Measurements from ENCODE around the gene ZNF584.
"Not testable (repeated sequence)": the region's sequence is repeated elsewhere in the genome, so short reads cannot be mapped to it uniquely, and the experiment has no call there.

The ZNF584 gene
- total RNA-seq = 5.3 to 19.9 reads per million in 2 donors

DNA sequence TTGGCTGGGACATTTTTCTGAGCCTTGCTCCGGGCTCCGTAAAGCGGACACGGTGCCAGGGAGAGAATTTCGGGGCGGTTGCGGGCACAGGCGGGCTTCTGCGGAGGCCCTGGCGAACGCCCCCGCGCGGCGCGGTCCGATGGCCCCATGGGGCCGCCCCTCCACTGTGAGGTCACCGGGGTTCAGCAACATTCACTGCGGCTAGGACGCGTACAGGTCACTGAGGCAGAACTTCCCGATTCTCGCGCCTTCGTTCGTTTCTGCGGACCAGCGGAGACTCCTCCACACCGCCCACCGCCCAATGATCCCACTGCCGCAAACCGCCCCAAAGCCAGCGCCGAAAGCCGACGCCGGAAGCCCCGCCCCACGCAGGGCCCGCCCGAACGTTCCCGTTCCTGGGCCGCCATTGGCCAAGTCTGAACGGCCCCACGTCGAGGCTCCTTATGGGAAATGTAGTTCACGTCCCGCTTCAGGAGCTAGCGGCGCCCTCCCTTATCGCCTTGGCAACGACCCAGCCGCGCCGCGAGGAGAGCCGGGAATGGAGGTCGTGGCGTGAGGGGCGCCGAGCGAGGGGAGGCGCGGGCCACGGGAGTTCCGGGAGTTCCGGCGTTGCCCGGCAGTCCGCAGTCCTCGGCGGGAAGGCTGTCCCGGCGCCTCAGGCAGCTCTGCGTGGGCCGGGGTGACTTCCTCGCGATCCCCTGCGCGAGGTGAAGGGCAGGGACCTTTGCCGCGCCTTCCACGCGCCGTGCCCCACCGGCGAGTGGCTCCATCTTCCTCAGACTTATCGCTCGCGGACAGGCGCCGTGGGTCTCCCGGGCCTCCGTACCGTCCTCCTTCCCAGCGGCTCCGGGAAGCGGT lies at the start of gene ZNF584:
ZNF584 (plus strand) TSS at position 498 of the 858 bp plus-strand sequence. CDS start 499 bp downstream, outside the sequence.
- peak; percentile 89 for DNase-seq

DNA sequence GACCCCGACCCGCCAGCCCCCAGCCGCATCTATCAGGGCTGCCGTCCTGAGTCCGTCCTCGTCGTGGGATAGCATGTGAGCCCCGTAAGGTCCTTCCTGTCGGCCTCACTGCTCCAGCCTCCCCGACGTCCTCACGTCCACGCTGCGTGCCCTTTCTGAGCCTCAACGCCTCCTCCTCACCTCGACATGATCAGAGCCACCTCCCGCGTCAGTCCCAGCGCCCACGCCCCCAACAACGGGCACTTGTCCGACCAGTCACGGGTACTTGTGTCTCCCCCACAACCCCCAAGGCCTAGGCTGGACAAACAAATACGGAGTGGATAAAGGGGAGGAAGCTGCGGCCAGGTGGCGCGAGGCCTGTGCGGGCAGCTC lies 46.6 kb upstream of the ZNF584 start:
- no peak for DNase-seq

GRCh38 chr19:58362272-58362994 lies 46.0 kb upstream of the ZNF584 start, which contains the start of gene ZNF497:
Gene ZNF497 (minus strand): TSS chr19:58362751. CDS start chr19:58357635, 5,116 bp downstream.
- DNase-seq = peak; percentile 91

- DNase-seq = no peak
These were observed 44.3 kb upstream of the ZNF584 start for GRCh38 chr19:58364146-58364545.

DNA sequence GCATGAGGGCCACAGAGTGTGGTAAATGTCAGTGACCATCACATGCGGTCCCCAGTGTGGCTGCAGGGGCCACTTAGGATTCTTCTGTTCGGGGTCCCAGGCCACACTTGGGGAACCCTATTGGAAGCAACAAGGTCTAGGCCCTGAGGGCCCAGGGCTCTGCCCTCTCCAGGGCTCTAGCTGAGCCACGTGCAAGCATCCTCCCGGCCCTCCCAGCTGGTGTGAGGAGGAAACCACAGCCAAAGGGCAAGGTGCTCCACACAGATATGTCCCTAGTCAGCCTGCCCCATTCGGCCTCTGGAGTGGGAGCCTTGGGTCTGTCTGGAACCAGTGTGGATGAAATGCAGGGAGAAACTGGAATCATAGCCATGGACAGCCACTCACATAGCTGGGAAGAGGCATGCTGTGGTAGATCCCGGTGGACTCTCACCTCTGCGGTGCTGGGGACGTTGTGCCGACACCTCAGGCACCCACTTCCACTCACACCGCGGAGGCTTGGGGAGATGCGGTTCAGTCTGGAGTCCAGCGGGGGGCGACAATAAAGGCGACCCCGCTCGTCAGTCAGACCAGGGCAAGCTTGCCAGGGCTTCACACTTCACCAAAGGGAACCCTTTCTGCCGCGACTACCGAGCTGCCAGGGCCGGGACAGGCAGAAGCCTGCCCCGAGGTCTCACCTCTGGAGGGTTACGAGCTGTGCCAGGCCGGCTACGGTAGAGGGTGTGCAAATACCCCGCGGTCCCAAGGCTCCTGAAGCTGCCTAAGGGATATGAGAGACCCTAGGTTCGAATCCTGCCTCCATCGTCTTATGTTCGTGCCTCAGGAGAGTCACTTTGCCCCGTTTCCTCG lies 41.6 kb upstream of the ZNF584 start:
- DNase-seq = no peak

- DNase-seq = no peak
These were observed 40.6 kb upstream of the ZNF584 start for GRCh38 chr19:58367698-58368454.

DNA sequence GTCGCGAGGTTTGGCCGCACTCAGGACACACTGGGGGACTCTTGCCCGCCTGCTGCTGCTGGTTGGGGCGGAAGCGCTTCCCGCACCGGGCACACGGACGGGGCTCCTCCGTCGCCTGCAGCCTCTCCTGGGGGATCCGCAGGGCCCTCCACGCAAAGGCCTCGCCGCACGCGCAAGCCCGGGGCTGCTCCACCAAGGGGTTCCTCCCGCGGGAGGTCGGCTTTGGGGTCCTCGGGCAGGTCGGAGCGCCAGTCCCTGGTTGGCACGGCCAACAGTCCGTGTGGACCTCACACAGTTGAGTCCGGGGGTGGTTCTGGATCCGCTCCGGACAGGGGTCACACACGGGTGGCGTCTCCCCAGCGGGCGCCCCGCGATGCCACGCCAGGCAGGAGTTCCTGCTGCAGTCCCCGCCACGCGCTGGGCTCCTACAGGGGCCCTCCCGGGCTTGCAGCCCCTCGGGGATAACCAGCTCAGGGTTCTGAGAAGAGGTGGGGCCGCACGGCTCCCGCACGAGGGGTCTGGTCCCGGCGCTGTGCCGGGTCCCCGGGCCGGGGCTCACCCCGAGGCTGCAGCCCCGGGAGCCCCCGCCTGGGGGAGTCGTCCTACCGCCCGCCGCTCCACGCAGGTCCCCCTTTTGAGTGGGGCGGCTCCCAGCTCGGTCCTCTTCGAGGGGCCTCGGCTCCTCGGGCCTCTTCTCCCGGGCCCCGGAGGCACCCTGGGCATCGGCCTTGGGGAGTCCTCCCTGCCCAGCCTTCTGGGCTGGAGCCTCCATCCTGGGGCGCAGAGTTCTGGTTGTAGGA lies 39.7 kb upstream of the ZNF584 start:
- no peak for DNase-seq

- no peak for DNase-seq
These were observed 35.9 kb upstream of the ZNF584 start for GRCh38 chr19:58372311-58373133.

- no peak for DNase-seq
These were observed 34.2 kb upstream of the ZNF584 start for GRCh38 chr19:58374200-58374599.

GRCh38 chr19:58376724-58377123 lies 31.7 kb upstream of the ZNF584 start:
- DNase-seq = not testable (repeated sequence)

DNA sequence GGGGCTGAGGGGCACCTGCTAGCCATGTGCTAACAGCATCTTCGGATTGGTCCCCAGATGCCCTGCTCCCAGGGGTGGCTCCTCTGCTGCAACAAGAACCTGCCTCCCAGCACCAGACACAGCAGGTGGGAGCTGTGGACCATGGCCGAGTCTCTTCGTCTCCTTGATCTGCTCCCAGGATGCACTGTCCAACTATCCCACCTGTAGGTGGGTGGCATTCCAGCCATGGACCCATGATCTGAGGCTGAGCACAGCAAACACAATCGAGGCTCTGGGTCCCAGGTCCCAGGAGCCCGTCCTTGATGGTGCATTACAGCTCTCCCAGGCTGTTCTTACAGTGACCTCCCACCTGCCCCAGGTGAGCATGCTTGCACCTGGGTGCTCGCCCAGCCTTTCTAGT lies 29.2 kb upstream of the ZNF584 start:
- DNase-seq = no peak

- no peak for DNase-seq
These were observed 28.3 kb upstream of the ZNF584 start for GRCh38 chr19:58380037-58380661.

DNA sequence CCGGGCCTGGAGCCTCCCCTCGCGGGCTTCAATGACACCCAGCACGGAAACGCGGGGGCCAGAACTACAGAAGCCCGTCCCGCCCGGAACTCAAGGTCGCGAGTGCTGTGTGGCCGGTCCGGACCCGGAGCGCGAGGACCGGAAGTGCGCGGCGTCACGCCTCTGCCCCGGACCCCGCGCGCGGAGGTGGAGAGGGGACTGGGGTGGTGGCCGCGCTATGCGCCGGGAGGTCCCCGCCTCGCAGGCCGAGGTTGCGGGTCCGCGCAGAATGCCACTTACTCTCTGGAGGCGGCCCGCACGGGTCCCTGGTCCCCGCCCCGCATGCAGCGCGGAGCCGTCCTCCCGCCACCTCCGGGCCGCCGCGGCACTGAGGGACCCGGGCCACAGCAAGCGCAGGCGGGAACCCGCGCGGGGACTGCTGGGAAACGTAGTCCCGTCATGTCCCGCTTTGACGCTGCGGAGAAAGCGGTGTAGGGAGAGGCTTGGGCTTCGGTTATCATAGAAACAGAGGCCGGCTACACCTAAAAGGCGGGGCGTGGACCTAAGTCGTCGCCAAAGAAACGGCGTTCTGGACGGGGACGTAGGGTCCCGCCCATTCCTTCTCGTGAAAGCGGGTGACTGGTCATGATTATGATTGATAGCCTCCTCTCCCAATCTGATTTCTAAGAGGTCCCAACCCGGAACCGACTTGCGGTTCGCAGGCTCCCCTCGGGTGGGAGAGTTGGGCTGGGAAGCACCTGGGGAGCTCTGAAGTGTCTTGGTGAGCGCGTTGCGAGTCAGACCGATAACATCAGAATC lies 27.6 kb upstream of the ZNF584 start, which contains the start of gene ZNF837:
ZNF837 (minus strand) TSS at position 369 of the 798 bp plus-strand sequence. CDS start 11,698 bp downstream, outside the sequence.
- DNase-seq = peak; percentile 95

DNA sequence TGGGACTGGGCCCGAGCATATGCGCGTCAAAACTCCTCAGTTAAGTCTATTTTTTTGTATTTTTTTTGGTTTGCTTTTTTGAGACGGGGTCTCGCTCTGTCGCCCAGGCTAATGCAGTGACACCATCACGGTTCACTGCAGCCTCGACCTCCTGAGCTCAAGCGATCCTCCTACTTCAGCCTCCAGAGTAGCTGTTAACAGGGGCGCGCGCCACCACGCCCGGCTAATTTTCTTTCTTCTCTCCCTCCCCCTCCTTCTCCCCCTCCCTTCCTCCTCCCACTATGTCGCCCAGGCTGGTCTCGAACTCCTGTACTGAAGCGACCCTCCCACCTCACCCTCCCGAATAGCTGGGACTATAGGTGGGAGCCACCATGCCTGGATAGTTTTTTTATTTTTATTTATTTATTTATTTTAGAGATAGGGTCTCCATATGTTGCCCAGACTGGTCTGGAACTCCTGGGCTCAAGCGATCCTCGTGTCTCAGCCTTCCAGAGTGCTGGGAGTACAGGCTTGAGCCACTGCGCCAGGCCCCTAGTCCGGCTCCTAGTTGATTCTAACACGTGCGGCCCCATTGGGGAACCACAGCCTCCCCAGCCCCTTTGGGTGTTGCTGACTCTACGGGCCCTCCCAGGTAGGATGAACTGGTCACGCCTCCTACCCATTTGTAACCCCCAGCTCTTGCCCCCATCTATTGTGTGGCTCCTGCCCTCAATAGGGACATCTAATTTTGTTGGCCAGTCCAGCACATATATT lies 26.8 kb upstream of the ZNF584 start:
- DNase-seq = no peak

DNA sequence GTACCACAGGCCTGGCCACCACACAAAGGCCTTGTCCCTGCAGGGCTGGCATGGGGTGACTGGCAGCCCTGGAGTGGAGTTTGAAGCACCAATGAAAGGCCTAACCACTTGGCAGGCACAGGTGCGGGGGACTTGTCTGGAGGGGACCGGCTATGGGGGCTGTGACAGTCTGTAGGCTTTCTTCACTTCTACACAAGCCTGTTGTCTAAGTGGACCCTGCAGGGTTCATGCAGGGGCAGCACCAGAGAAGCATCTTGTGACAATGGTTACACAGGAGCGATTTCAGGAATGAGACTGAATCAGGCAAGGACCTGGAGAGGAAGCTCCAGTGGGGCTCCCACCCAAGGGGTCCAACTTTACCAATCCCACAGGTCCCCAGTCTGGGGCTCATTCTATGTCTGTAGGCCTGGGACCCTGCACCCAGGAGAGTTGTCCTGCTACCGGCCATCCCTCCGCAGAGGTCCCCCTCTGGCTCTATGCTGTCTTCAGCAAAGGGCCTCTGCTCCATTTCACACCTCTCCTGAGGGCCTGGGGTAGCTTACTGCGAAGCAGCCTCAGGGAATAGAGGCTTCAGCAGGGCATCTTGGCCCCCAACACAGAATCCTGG lies 25.3 kb upstream of the ZNF584 start:
- DNase-seq = no peak

- DNase-seq = no peak
These were observed 23.0 kb upstream of the ZNF584 start for GRCh38 chr19:58385313-58385890.

- no peak for DNase-seq
These were observed 22.4 kb upstream of the ZNF584 start for GRCh38 chr19:58385891-58386575.
